ENCODE results near the gene SEMA3E.

DNA sequence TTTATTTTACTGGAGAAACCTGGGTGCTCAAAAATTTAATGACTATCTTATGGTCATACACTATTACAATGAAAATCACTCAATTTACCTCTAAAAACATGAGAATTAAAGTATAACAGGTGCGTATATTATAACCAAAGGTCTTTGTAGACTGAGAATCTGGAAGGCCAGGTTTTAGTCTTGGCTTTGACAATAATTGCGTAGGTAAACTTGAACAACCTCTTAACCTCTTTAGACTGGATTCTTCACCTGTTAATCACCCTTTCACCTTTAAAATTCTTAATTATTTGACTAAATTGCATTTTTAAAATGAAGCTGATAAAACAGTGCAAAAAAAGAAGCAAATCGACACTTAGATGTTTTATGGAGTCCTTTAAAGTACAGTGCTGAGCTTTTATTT is 156.1 kb downstream of the SEMA3E start:
- TF ChIP-seq, protein P1, sequence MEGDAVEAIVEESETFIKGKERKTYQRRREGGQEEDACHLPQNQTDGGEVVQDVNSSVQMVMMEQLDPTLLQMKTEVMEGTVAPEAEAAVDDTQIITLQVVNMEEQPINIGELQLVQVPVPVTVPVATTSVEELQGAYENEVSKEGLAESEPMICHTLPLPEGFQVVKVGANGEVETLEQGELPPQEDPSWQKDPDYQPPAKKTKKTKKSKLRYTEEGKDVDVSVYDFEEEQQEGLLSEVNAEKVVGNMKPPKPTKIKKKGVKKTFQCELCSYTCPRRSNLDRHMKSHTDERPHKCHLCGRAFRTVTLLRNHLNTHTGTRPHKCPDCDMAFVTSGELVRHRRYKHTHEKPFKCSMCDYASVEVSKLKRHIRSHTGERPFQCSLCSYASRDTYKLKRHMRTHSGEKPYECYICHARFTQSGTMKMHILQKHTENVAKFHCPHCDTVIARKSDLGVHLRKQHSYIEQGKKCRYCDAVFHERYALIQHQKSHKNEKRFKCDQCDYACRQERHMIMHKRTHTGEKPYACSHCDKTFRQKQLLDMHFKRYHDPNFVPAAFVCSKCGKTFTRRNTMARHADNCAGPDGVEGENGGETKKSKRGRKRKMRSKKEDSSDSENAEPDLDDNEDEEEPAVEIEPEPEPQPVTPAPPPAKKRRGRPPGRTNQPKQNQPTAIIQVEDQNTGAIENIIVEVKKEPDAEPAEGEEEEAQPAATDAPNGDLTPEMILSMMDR (conservative IDR thresholded peaks at IDR 0.05; ENCODE audit: low read depth, low read length) = no peak
- TF ChIP-seq EZH2phosphoT487 (IDR thresholded peaks at IDR 0.05; ENCODE audit: borderline replicate concordance, low read length) (no peak), EZH2 (IDR thresholded peaks at IDR 0.05; ENCODE audit: low read length, unreplicated experiment) (no peak)

Measured in PC-3 (cell line).